ENCODE results near the gene PKMYT1.
"Not testable (repeated sequence)": the region's sequence is repeated elsewhere in the genome, so short reads cannot be mapped to it uniquely, and the experiment has no call there.

Gene PKMYT1

DNA sequence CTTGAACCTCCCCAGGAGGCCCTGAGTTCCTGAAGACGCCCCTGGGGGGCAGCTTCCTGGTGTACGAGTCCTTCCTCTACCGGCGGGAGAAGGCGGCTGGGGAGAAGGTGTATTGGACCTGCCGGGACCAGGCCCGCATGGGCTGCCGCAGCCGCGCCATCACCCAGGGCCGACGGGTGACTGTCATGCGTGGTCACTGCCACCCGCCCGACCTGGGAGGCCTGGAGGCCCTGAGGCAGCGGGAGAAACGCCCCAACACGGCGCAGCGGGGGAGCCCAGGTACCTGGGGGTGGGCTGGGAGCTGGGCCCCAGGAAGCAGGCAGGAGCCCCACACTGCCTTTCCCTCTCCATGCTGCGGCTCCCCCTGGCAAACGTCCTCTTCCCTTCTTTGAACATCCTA lies 46.5 kb downstream of the PKMYT1 start:
- no peak for DNase-seq (ENCODE audit: low spot score)

DNA sequence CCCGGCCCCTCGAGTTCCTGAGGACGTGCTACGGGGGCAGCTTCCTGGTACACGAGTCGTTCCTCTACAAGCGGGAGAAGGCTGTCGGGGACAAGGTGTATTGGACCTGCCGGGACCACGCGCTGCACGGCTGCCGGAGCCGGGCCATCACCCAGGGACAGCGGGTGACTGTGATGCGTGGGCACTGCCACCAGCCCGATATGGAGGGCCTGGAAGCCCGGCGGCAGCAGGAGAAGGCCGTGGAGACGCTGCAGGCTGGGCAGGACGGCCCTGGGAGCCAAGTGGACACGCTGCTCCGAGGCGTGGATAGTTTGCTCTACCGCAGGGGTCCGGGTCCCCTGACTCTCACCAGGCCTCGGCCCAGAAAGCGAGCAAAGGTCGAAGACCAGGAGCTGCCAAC lies 47.1 kb downstream of the PKMYT1 start:
- DNase-seq (ENCODE audit: low spot score) = no peak

DNA sequence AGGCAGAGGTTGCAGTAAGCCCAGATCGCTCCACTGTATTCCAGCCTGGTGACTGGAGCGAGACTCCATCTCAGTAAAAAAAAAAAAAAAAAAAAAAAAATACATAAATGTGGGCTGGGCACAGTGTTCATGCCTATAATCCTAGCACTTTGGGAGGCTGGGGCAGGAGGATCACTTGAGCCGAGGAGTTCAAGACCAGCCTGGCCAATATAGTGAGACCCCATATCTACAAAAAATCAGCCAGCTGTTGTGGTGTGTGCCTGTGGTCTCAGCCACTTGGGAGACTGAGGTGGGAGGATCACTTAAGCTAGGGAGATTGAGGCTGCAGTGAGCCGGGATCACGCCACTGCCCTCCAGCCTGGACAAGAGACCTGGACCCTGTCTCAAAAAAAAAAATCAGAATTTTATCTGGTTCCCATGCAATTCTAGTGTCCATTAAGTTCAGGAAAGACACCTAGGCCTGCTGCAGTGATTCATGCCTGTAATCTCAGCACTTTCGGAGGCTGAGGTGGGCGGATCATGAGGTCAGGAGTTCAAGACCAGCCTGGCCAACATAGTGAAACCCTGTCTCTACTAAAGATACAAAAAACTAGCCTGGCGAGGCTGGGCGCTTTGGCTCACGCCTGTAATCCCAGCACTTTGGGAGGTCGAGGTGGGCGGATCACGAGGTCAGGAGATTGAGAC lies 48.9 kb downstream of the PKMYT1 start:
- not testable (repeated sequence) for DNase-seq (ENCODE audit: low spot score)

DNA sequence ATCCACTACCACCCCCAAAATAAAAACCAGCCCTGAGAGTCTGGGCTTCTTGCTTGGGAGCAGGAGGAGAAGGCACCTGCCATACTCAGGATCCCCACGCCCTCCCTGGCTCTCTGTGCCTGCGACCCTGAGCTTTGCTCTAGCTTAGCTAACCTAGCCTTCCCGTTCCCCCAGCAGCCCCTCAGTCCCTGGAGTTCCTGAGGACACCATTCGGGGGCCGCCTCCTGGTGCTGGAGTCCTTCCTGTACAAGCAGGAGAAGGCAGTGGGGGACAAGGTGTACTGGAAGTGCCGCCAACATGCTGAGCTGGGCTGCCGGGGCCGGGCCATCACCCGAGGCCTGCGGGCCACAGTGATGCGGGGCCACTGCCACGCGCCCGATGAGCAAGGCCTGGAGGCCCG lies 50.0 kb downstream of the PKMYT1 start:
- no peak for DNase-seq (ENCODE audit: low spot score)

DNA sequence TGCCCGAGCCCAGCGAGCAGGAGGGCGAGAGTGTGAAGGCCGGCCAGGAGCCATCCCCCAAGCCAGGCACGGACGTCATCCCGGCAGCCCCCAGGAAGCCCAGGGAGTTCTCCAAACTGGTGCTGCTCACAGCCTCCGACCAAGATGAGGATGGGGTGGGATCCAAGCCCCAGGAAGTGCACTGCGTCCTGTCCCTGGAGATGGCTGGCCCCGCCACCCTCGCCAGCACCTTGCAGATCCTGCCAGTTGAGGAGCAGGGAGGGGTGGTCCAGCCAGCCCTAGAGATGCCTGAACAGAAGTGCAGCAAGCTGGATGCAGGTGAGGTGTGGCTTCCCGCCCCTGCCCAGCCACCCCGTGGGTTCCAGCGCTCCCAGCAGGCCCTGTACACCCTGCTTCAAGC lies 50.6 kb downstream of the PKMYT1 start:
- no peak for DNase-seq (ENCODE audit: low spot score)

DNA sequence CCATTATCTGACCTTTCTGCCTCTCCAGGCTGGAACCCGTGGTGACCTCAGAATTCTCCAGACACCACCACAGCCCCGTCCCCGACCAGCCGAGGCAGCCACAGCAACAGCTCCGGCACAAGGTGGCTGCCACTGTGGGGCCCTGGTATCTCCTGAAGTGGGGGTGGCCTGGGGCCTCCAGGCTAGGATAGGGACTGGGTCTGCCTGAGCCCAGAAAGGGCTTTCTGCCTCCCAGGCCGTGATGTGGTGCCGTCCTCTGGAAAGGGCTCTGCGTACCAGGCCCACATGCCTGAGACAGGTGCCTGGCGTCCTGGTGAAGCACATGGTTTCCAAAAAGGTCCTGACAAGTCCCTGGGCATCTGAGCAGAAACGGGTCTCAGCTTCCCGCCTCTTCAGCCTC lies 51.5 kb downstream of the PKMYT1 start:
- DNase-seq (ENCODE audit: low spot score) = no peak

DNA sequence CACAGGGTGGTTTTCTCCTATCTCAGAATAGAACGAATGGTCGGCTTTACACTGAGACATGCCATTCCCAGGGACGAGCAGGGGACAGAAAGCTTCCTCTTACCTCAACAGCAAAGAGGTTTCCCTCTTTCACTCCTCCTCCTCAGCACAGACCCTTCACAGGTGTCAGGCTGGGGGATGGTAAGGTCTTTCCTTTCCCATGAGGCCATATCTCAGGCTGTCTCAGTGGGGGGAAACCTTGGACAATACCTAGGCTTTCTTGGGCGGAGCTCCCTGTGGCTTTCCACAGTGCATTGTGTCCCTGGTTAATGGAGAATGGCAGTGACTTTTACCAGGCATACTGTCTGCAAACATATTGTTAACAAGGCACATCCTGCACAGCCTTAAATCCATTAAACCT lies 52.1 kb downstream of the PKMYT1 start:
- not testable (repeated sequence) for DNase-seq (ENCODE audit: low spot score)

DNA sequence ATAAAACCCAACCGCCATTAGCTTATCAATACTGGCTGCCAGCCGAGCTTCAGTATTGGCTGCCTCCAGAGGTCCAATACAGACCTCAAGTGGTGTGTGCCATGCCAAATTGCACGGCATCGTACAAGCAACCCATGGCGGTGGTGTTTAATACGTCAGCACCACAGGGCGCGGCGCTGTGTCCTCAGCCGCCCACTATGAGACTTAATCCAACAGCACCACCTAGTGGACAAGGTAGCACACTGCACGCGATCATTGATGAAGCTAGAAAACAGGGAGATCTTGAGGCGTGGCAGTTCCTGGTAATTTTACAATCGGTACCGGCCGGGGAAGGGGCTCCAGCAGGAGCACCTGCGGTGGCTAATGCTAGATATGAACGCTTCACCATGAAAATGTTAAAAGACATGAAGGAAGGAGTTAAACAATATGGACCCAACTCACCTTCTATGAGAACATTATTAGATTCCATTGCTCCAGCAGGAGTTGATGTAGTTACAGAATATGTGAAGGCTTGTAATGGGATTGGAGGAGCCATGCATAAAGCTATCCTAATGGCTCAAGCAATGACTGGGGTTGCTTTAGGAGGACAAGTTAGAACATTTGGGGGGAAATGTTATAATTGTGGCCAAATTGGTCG lies 53.1 kb downstream of the PKMYT1 start:
- peak; percentile 81 for DNase-seq (ENCODE audit: low spot score)

DNA sequence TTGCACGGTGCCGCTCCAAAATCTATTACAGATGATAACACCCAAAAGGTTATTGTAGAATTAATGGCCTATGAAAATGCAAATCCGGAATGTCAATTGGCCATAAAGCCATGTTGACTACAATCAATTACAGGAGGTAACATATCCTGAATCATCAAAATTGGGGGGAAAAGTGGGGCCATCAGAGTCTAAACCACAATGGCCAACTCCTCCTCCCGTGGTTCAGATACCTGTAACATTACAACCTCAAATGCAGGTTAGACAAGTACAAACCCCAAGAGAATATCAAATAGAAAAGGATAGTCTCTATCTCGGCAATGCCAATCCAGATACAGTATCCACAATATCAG lies 53.6 kb downstream of the PKMYT1 start:
- DNase-seq (ENCODE audit: low spot score) = no peak

DNA sequence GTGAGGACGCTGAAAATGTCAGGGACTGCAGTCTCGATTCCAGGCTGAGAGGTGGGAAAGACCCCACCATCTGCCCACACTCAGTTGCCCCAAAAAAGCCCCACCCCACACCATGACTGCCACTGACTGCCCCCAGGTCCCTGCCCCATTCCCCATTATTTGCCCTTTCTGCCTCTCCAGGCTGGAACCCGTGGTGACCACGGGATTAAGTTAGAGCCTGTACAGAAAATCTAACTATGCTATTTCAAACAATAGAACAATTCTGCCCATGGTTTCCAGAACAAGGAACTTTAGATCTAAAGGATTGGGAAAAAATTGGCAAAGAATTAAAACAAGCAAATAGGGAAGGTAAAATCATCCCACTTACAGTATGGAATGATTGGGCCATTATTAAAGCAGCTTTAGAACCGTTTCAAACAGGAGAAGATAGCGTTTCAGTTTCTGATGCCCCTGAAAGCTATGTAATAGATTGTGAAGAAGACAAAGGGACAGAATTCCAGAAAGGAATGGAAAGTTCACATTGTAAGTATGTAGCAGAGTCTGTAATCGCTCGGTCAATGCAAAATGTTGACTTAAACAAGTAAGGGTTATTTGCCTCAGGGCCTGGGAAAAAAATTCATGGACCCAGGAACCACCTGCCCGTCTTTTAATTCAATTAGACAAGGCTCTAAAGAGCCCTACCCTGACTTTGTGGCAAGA lies 54.1 kb downstream of the PKMYT1 start:
- no peak for DNase-seq (ENCODE audit: low spot score)

DNA sequence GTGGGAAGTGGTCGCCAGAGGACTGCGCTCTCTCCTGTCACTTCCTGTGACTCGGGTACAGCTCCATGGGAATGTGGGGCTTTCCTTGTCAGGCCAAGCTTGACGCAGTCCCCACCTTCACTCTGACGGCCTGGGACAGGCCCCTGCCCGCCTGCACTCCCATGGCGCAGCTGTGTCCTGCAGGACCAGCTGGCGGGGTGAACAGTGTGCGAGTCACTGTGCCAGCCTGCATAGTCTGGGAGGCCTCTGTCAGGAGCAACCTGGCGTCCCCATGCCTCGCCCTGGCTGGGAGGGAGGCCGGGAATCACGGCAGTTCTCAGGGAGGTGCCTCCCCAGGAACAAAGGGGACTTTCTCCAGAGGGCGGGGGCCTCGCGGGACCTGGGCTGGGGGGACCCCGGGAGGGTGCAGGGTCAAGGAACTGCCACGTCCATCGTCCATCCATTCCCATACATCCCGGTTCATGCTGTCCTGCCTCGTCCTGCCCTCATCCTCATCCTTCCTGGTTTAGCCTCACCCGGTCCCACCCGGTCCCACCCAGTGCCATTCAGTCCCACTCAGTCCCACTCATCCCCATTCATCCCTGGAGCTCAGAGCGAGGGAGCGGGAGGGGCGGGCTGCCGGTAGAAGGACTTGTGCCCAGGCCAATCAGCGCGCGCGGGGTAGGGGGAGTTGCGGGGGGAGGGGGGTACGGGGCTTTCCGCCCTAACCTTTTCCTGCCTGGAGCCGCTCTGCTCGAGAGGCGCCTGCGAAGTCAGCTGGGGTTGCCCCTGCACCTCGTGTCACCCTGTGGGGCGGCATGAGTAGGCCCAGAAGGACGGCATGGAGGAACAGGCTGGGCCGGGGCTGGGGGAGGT lies 55.1 kb downstream of the PKMYT1 start:
- peak; percentile 68 for DNase-seq (ENCODE audit: low spot score)

DNA sequence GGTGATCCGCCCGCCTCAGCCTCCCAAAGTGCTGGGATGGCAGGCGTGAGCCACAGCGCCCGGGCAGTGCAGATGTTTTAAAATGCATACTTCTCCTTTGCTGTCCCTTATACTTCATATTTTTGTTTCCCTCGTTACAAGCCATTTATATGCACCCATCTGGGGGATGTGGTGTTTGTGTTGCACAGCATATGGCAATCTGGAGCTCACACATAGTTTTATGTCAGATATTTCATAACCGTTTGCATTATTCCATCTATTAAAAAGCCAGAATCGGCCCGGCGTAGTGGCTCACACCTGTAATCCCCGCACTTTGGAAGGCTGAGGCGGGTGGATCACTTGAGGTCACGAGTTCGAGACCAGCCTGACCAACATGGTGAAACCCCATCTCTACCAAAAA lies 56.8 kb downstream of the PKMYT1 start:
- DNase-seq (ENCODE audit: low spot score) = no peak
